WERI-Rb-1 (cell line): ENCODE results near the gene MRPL41.
A peak's percentile ranks its signal among the peaks of the same experiment; 100 is the strongest.
"Not testable (repeated sequence)": the region's sequence is repeated elsewhere in the genome, so short reads cannot be mapped to it uniquely, and the experiment has no call there.

Experiments
- DNase-seq: peaks from one replicate; pipeline ENCODE4 v3.0.0-alpha.2; 2020
- H3K27ac ChIP-seq: fragments of 250-450 bp; sonication (Bioruptor Pico); 2 replicates; pipeline ENCODE4 v1.5.1; 2020; ENCODE audit warnings: mild to moderate bottlenecking, moderate library complexity
- H3K27me3 ChIP-seq: fragments of 250-450 bp; sonication (Bioruptor Pico); 2 replicates; pipeline ENCODE4 v1.5.1; 2021; ENCODE audit warnings: mild to moderate bottlenecking, low read depth, moderate library complexity; ENCODE audit not compliant: insufficient read depth, severe bottlenecking
- H3K36me3 ChIP-seq: fragments of 250-450 bp; sonication (Bioruptor Pico); 2 replicates; pipeline ENCODE4 v1.5.1; 2020; ENCODE audit warnings: mild to moderate bottlenecking, moderate library complexity
- H3K4me3 ChIP-seq: 2 replicates; pipeline ENCODE4 v1.5.1; 2011; ENCODE audit warnings: low read depth, mild to moderate bottlenecking, control low read depth, low read length
- H3K9me3 ChIP-seq: fragments of 250-450 bp; sonication (Bioruptor Pico); 2 replicates; pipeline ENCODE4 v1.5.1; 2021; ENCODE audit warnings: mild to moderate bottlenecking, moderate library complexity; ENCODE audit not compliant: severe bottlenecking
- CTCF ChIP-seq: IDR thresholded peaks from 2 replicates; pipeline ENCODE4 v1.5.1; 2011; ENCODE audit warnings: low read depth, mild to moderate bottlenecking, control low read depth, inconsistent platforms, low read length

Gene MRPL41

DNA sequence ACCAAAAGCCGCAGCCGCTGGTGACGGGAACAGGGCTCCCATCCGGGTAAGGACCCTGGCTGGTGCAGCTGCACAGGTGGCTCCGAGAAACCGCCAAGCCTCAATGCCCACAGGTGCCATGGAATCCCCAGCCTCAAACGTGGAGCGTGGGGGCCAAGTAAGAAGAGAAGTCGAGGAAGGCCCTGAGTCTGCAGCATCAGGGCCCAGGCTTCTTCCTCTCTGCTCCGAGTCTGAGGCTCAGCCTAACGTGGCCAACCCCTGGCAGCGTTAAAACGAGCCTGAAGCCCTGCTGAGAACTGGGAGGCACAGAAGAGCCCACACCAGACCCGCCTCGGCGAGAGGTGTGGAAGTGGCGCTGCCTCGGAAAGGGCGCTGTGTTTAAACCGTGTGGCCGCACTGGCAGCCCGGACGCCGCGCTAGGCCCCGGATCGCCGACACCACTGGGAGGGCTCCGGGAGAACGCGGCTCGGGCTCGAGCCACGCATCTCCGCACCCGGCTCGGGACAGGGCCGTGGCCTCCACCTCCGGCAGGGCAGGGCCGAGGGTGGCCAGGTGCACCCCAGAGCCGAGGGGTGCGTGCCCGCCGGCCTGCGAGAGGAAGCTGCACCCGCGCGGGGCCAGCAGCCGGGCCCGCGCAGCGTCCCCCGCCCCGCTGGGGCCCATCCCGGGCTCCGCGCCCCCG is 37.9 kb downstream of the MRPL41 start:
- Histone ChIP-seq H3K27me3 (no peaks in the 10 kb centered on the region), H3K9me3 (no peaks in the 10 kb centered on the region), H3K27ac (peak overlapping the region; percentile 58), H3K36me3 (peaks cover 44% of the 10 kb centered on the region), H3K4me3 (peak overlapping the region; percentile 50)
- DNase-seq: no peak
- TF ChIP-seq CTCF: no peak

DNA sequence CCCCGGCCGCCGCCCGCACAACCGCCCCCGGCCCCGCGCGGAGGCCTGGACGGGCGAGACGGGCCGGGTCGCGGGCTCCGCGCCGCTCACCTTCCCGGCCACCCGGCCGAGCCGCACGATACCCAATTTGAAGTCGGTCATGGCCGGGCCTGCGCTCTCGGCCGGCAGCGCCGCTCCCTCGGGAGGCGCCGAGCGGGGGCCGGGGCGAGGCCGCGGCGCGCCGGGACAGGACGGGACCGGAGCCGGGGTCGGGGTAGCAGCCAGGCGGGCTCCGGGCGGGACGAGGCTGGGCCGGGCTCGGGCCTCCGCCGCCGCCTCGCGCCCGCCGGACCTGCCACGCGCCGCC is 38.4 kb downstream of the MRPL41 start:
- peak overlapping the region; percentile 50 for H3K4me3 ChIP-seq
- H3K27ac ChIP-seq: no peak overlapping the region; the same call in 1 of the 2 replicates
- H3K9me3 ChIP-seq: no peaks in the 10 kb centered on the region
- no peaks in the 10 kb centered on the region for H3K27me3 ChIP-seq
- H3K36me3 ChIP-seq: peaks cover 39% of the 10 kb centered on the region
- DNase-seq: no peak
- no peak for TF ChIP-seq CTCF

- no peak for TF ChIP-seq CTCF
- no peaks in the 10 kb centered on the region for H3K27me3 ChIP-seq
- peaks cover 36% of the 10 kb centered on the region for H3K36me3 ChIP-seq
- H3K4me3 ChIP-seq: peak within 1 kb of the TSS; percentile 80
- H3K27ac ChIP-seq: peak within 1 kb of the TSS; percentile 87
- peak; percentile 87 for DNase-seq
- H3K9me3 ChIP-seq: no peaks in the 10 kb centered on the region
Observed at GRCh38 chr9:137590469-137591383, 39.0 kb downstream of the MRPL41 start, which contains the start of gene ZMYND19. ZMYND19 (minus strand) TSS chr9:137590512; CDS start chr9:137590263, 249 bp downstream.

DNA sequence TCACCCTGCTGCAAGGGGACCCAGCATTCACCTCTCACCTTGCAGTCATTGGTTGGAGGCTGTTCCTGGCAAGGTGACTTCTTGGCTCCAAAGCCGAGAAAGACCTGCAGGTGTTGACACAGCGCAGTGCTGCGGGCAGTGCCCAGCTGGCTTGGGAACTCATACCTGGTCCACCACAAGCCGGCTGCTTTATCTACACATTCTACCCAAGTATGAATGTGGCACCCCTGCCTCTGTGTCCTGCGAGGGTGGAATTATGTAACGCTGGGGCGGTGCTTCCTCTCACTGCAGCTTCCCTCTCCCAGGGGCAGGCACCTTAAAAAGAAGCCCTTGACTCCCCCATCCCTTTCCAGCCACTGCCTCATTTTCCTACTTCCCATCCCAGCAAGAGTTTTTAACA is 41.1 kb downstream of the MRPL41 start:
- no peak for DNase-seq
- Histone ChIP-seq H3K27me3 (no peaks in the 10 kb centered on the region), H3K4me3 (no peak overlapping the region), H3K9me3 (no peaks in the 10 kb centered on the region), H3K36me3 (peaks cover 20% of the 10 kb centered on the region), H3K27ac (no peak overlapping the region)
- no peak for TF ChIP-seq CTCF

- H3K9me3 ChIP-seq: no peaks in the 10 kb centered on the region
- no peak for TF ChIP-seq CTCF
Observed at GRCh38 chr9:137593176-137593575, 41.5 kb downstream of the MRPL41 start.

DNA sequence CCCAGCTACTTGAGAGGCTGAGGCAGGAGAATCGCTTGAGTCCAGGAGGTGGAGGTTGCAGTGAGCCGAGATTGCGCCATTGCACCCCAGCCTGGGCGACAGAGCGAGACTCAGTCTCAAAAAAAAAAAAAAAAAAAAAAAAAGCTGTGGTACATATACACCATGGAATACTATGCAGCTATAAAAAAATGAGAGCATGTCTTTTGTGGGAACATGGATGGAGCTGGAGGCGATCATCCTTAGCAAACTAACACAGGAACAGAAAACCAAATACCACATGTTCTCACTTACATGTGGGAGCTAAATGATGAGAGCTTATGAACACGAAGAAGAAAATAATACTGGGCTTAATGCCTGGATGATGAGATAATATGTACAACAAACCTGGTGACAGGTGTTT is 44.9 kb downstream of the MRPL41 start:
- not testable (repeated sequence) for DNase-seq, H3K9me3 ChIP-seq, H3K4me3 ChIP-seq, H3K36me3 ChIP-seq, H3K27me3 ChIP-seq, H3K27ac ChIP-seq

More at GRCh38 chr9:137593176-137593575, 41.5 kb downstream of the MRPL41 start:
- H3K4me3 ChIP-seq: no peak overlapping the region
- no peaks in the 10 kb centered on the region for H3K27me3 ChIP-seq
- peaks cover 16% of the 10 kb centered on the region for H3K36me3 ChIP-seq
- no peak for DNase-seq
- H3K27ac ChIP-seq: no peak overlapping the region
